Activated CD8-positive, alpha-beta T cell treated with anti-CD3 and anti-CD28 coated beads for 36 hours (primary cell): ENCODE measurements around the gene PGC. TPM values are rescaled to one million over a fixed set of nuclear protein-coding genes. Genes with fewer than 3 reads are reported as not detected.

Experiments
- ATAC-seq: fragments of 200-7000 bp; cut with Tn5 transposase; one replicate; pipeline ENCODE4 v1.10.0; 2021; ENCODE audit warnings: mild to moderate bottlenecking, moderate library complexity
- CTCF ChIA-PET: fragments of 350-600 bp; sonication (Branson Sonifier 250); formaldehyde crosslinking; loops from one replicate; lab custom pipeline; 2021; ENCODE audit warnings: antibody characterized with exemption; lab: Charles Lee
- POLR2A ChIA-PET: fragments of 350-600 bp; sonication (Branson Sonifier 250); formaldehyde crosslinking; loops from one replicate; lab custom pipeline; 2021; ENCODE audit warnings: antibody characterized with exemption; lab: Charles Lee
- DNase-seq: peaks from one replicate; pipeline ENCODE4 v3.0.0-alpha.2; 2020
- H3K27ac Mint-ChIP-seq: one replicate; pipeline ENCODE4 v1.8.0; 2021; ENCODE audit warnings: mild to moderate bottlenecking, mixed read lengths
- H3K27me3 Mint-ChIP-seq: one replicate; pipeline ENCODE4 v1.8.0; 2021; ENCODE audit warnings: mixed read lengths
- H3K36me3 Mint-ChIP-seq: one replicate; pipeline ENCODE4 v1.8.0; 2021; ENCODE audit warnings: low read depth, mixed read lengths
- H3K4me1 Mint-ChIP-seq: one replicate; pipeline ENCODE4 v1.8.0; 2021; ENCODE audit warnings: low read depth, mixed read lengths
- H3K4me3 Mint-ChIP-seq: one replicate; pipeline ENCODE4 v1.8.0; 2021; ENCODE audit warnings: mild to moderate bottlenecking, moderate library complexity, mixed read lengths
- H3K9me3 Mint-ChIP-seq: one replicate; pipeline ENCODE4 v1.8.0; 2021; ENCODE audit warnings: mixed read lengths
- CTCF ChIP-seq: fragments of 200-600 bp; IDR thresholded peaks from one replicate; pipeline ENCODE4 v1.8.0; 2022; ENCODE audit warnings: antibody characterized with exemption, mild to moderate bottlenecking
- intact Hi-C: fragments of 100-400 bp; cut with micrococcal nuclease; formaldehyde crosslinking; loops from one replicate; pipeline ENCODE4 v1.10.0; 2022
- total RNA-seq, 2 experiments: library from RNA; stranded (reverse); gene quantifications; one replicate each; pipeline ENCODE4 v1.2.3, GENCODE V29; 2021

PGC gene
- total RNA-seq, 2 experiments from 2014 or later: not detected

- peaks cover 9% of the 10 kb centered on the region for H3K36me3 Mint-ChIP-seq
- ChIA-PET POLR2A (interaction anchor here (1.0 to 1.9 kb wide), 2 partner anchors 22 to 164 kb away, joined by 3 to 8 read pairs; no protein-coding TSS in a partner anchor), CTCF (interaction anchor here (0.6 to 4.0 kb wide), 10 partner anchors 8 to 79 kb away, joined by 3 to 30 read pairs (median 7); partner anchors contain the start of gene TFEB)
- DNase-seq (peak; percentile 53), ATAC-seq (peak; percentile 25)
- peak overlapping the region; percentile 96 for H3K27ac Mint-ChIP-seq
- H3K4me1 Mint-ChIP-seq: peaks cover 34% of the 10 kb centered on the region
- intact Hi-C loops: no loop called here
- H3K27me3 Mint-ChIP-seq: no peaks in the 10 kb centered on the region
- peak overlapping the region; percentile 61 for H3K4me3 Mint-ChIP-seq
- no peak for TF ChIP-seq CTCF
- H3K9me3 Mint-ChIP-seq: no peaks in the 10 kb centered on the region
These were observed 39.5 kb downstream of the PGC start for GRCh38 chr6:41707565-41708200.

GRCh38 chr6:41706876-41707564 lies 40.2 kb downstream of the PGC start:
- POLR2A ChIA-PET: interaction anchor here (1.3 to 1.8 kb wide), 3 partner anchors 19 to 337 kb away, joined by 3 to 7 read pairs (median 4); no protein-coding TSS in a partner anchor

GRCh38 chr6:41705996-41706835 lies 41.0 kb downstream of the PGC start:
- peak; percentile 92 for DNase-seq
- H3K9me3 Mint-ChIP-seq: no peaks in the 10 kb centered on the region
- peak; percentile 93 for ATAC-seq
- intact Hi-C loops: no loop called here
- peak overlapping the region; percentile 61 for H3K4me3 Mint-ChIP-seq
- H3K36me3 Mint-ChIP-seq: peaks cover 9% of the 10 kb centered on the region
- POLR2A ChIA-PET: interaction anchor here (1.0 to 1.8 kb wide), 5 partner anchors 9 to 338 kb away, joined by 3 to 7 read pairs (median 4); no protein-coding TSS in a partner anchor
- CTCF ChIA-PET: interaction anchor here (0.6 to 4.0 kb wide), 17 partner anchors 10 to 103 kb away, joined by 3 to 30 read pairs (median 5); partner anchors contain the start of genes TFEB and TOMM6
- TF ChIP-seq CTCF: peak; percentile 85
- no peaks in the 10 kb centered on the region for H3K27me3 Mint-ChIP-seq
- H3K4me1 Mint-ChIP-seq: peaks cover 34% of the 10 kb centered on the region
- peak overlapping the region; percentile 96 for H3K27ac Mint-ChIP-seq

More at GRCh38 chr6:41706876-41707564, 40.2 kb downstream of the PGC start:
- CTCF ChIA-PET: interaction anchor here (0.6 to 4.0 kb wide), 12 partner anchors 9 to 80 kb away, joined by 3 to 30 read pairs (median 4); partner anchors contain the start of gene TFEB
- Mint-ChIP-seq H3K27me3 (no peaks in the 10 kb centered on the region), H3K27ac (peak overlapping the region; percentile 96), H3K4me1 (peaks cover 34% of the 10 kb centered on the region), H3K36me3 (peaks cover 9% of the 10 kb centered on the region), H3K4me3 (peak overlapping the region; percentile 61), H3K9me3 (no peaks in the 10 kb centered on the region)
- TF ChIP-seq CTCF: no peak
- ATAC-seq (peak; percentile 24), DNase-seq (peak; percentile 50)
- intact Hi-C loops: no loop called here

GRCh38 chr6:41705311-41705995 lies 41.7 kb downstream of the PGC start:
- Mint-ChIP-seq H3K9me3 (no peaks in the 10 kb centered on the region), H3K27ac (peak overlapping the region; percentile 96), H3K4me1 (peaks cover 34% of the 10 kb centered on the region), H3K4me3 (no peak overlapping the region), H3K36me3 (peaks cover 9% of the 10 kb centered on the region), H3K27me3 (no peaks in the 10 kb centered on the region)
- ChIA-PET CTCF (interaction anchor here (0.9 to 4.0 kb wide), 15 partner anchors 11 to 337 kb away, joined by 3 to 30 read pairs (median 6); partner anchors contain the start of genes TFEB and TOMM6), POLR2A (interaction anchor here (0.9 to 1.8 kb wide), 8 partner anchors 10 to 339 kb away, joined by 3 to 7 read pairs (median 3); no protein-coding TSS in a partner anchor)
- ATAC-seq: no peak
- no peak for TF ChIP-seq CTCF
- no peak for DNase-seq
- intact Hi-C loops: no loop called here
